Neuronal stem cell (in vitro differentiated cells): ENCODE measurements around the gene AMOTL2.

Source experiments
- DNase-seq: peaks from one replicate; pipeline ENCODE4 v3.0.0-alpha.2; 2013; ENCODE audit warnings: low spot score
- H2AFZ ChIP-seq: one replicate; pipeline ENCODE4 v1.6.1; 2013; ENCODE audit warnings: mild to moderate bottlenecking, low read length, inconsistent platforms
- H2AK5ac ChIP-seq: 2 replicates; pipeline ENCODE4 v1.6.1; 2013; ENCODE audit warnings: low read depth, mild to moderate bottlenecking, inconsistent platforms, low read length, moderate library complexity, mixed read lengths
- H2BK120ac ChIP-seq: 2 replicates; pipeline ENCODE4 v1.6.1; 2013; ENCODE audit warnings: low read depth, mild to moderate bottlenecking, inconsistent platforms, low read length, moderate library complexity, mixed read lengths
- H2BK12ac ChIP-seq: one replicate; pipeline ENCODE4 v1.6.1; 2013; ENCODE audit warnings: low read length, inconsistent platforms
- H2BK15ac ChIP-seq: 2 replicates; pipeline ENCODE4 v1.6.1; 2013; ENCODE audit warnings: mild to moderate bottlenecking, low read length, inconsistent platforms, mixed read lengths
- H2BK5ac ChIP-seq: one replicate; pipeline ENCODE4 v1.6.1; 2013; ENCODE audit warnings: inconsistent platforms, mild to moderate bottlenecking, low read length, moderate library complexity
- H3K14ac ChIP-seq: one replicate; pipeline ENCODE4 v1.6.1; 2013; ENCODE audit warnings: low read length, inconsistent platforms
- H3K18ac ChIP-seq: 2 replicates; pipeline ENCODE4 v1.6.1; 2013; ENCODE audit warnings: low read length, inconsistent platforms
- H3K23ac ChIP-seq: 2 replicates; pipeline ENCODE4 v1.6.1; 2013; ENCODE audit warnings: low read depth, mild to moderate bottlenecking, mixed read lengths, low read length, inconsistent platforms; ENCODE audit not compliant: poor library complexity
- H3K27ac ChIP-seq: replicated peaks from 3 replicates; pipeline ENCODE4 v1.5.1; 2013; ENCODE audit warnings: low read length, inconsistent platforms
- H3K27me3 ChIP-seq, 3 experiments: 2 replicates each; pipeline ENCODE4 v1.6.1; 2013; ENCODE audit warnings: low read length in 3 of 3, mild to moderate bottlenecking in 2 of 3, inconsistent platforms in 1 of 3, low read depth in 1 of 3, mixed read lengths in 1 of 3, moderate library complexity in 1 of 3; ENCODE audit not compliant: control insufficient read depth in 3 of 3, insufficient read depth in 3 of 3
- H3K36me3 ChIP-seq, 2 donors: replicated peaks in 1 of 2; 2 replicates each; pipeline ENCODE4 v1.6.1; 2013; ENCODE audit warnings: low read length in 2 of 2; ENCODE audit not compliant: control insufficient read depth in 2 of 2, insufficient read depth in 2 of 2
- H3K4ac ChIP-seq: 2 replicates; pipeline ENCODE4 v1.6.1; 2013; ENCODE audit warnings: inconsistent platforms, mild to moderate bottlenecking, low read length, moderate library complexity
- H3K4me1 ChIP-seq, 2 donors: 1 replicate in 1 of 2; 2 replicates in 1 of 2; pipeline ENCODE4 v1.6.1; 2013; ENCODE audit warnings: low read length in 2 of 2, low read depth in 1 of 2; ENCODE audit not compliant: control insufficient read depth in 2 of 2, insufficient read depth in 1 of 2
- H3K4me2 ChIP-seq: one replicate; pipeline ENCODE4 v1.6.1; 2013; ENCODE audit warnings: mild to moderate bottlenecking, low read length, inconsistent platforms; ENCODE audit not compliant: insufficient read depth, poor library complexity, severe bottlenecking
- H3K4me3 ChIP-seq, 2 donors: 2 replicates each; pipeline ENCODE4 v1.5.1; 2013; ENCODE audit warnings: low read length in 2 of 2, mild to moderate bottlenecking in 2 of 2, inconsistent platforms in 1 of 2, moderate library complexity in 1 of 2
- H3K79me1 ChIP-seq: one replicate; pipeline ENCODE4 v1.6.1; 2013; ENCODE audit warnings: low read depth, mild to moderate bottlenecking, inconsistent platforms, low read length, moderate library complexity
- H3K9ac ChIP-seq: one replicate; pipeline ENCODE4 v1.6.1; 2013; ENCODE audit warnings: mild to moderate bottlenecking, low read depth, low read length, inconsistent platforms; ENCODE audit not compliant: poor library complexity
- H3K9me3 ChIP-seq, 2 donors: replicated peaks in 1 of 2; 2 replicates each; pipeline versions ENCODE3 to v1.6.1; 2013; ENCODE audit warnings: low read length in 2 of 2, mild to moderate bottlenecking in 2 of 2, inconsistent platforms in 1 of 2, low read depth in 1 of 2, mixed read lengths in 1 of 2, moderate library complexity in 1 of 2; ENCODE audit not compliant: control insufficient read depth in 2 of 2, insufficient read depth in 1 of 2
- H4K8ac ChIP-seq: one replicate; pipeline ENCODE4 v1.6.1; 2013; ENCODE audit warnings: low read depth, mild to moderate bottlenecking, inconsistent platforms, low read length, moderate library complexity
- H4K91ac ChIP-seq: one replicate; pipeline ENCODE4 v1.6.1; 2013; ENCODE audit warnings: low read length, low read depth, mild to moderate bottlenecking, inconsistent platforms; ENCODE audit not compliant: poor library complexity
- WGBS, 2 donors: extraction: QIAGEN DNeasy Blood & Tissue Kit; methylation state at CpG; one replicate each; pipeline ENCODE4 v1.1.7; 2013; ENCODE audit warnings: missing lambda C conversion rate in 2 of 2, mixed read lengths in 1 of 2; ENCODE audit not compliant: insufficient read length in 2 of 2, insufficient replicate concordance in 1 of 2; ENCODE audit errors: extremely low coverage in 2 of 2; 5-methylcytosine and 5-hydroxymethylcytosine counted together

AMOTL2 gene

GRCh38 chr3:134392336-134392983 is 18.2 kb upstream of the AMOTL2 start:
- Histone ChIP-seq H3K36me3 (no peaks in the 10 kb centered on the region), H2AFZ (no peak overlapping the region), H3K14ac (no peak overlapping the region), H4K91ac (no peak overlapping the region), H3K27me3 (peaks cover 0 to 62% (median 0%) of the 10 kb centered on the region in 3 experiments), H3K18ac (peak overlapping the region; percentile 11), H3K23ac (no peak overlapping the region), H2AK5ac (no peak overlapping the region), H3K4me3 (no peak overlapping the region), H4K8ac (no peak overlapping the region), H2BK5ac (no peak overlapping the region), H2BK120ac (no peak overlapping the region), H3K4me1 (peaks cover 0 to 3% of the 10 kb centered on the region in 2 donors), H3K27ac (no peak overlapping the region), H3K9me3 (peaks cover 0 to 2% of the 10 kb centered on the region in 2 donors), H3K4ac (no peak overlapping the region), H2BK12ac (no peak overlapping the region), H2BK15ac (no peak overlapping the region), H3K4me2 (no peak overlapping the region), H3K79me1 (no peaks in the 10 kb centered on the region), H3K9ac (no peak overlapping the region)
- no peak for DNase-seq
- WGBS, 2 donors = no CpG with 5 or more reads among the region's 1 CpG

GRCh38 chr3:134389865-134390264 is 15.6 kb upstream of the AMOTL2 start:
- Histone ChIP-seq H2AK5ac (no peak overlapping the region), H3K27ac (no peak overlapping the region), H3K9me3 (peaks cover 0 to 2% of the 10 kb centered on the region in 2 donors), H2BK120ac (no peak overlapping the region), H3K4me1 (peaks cover 0 to 5% of the 10 kb centered on the region in 2 donors), H2BK12ac (no peak overlapping the region), H4K91ac (no peak overlapping the region), H3K4ac (no peak overlapping the region), H3K79me1 (no peaks in the 10 kb centered on the region), H3K36me3 (no peaks in the 10 kb centered on the region), H3K9ac (no peak overlapping the region), H3K4me3 (no peak overlapping the region), H3K27me3 (peaks cover 0 to 54% (median 0%) of the 10 kb centered on the region in 3 experiments), H2BK5ac (no peak overlapping the region), H4K8ac (no peak overlapping the region), H3K14ac (no peak overlapping the region), H3K18ac (no peak overlapping the region), H2AFZ (no peak overlapping the region), H3K23ac (no peak overlapping the region), H2BK15ac (no peak overlapping the region), H3K4me2 (no peak overlapping the region)
- no CpG with 5 or more reads among the region's 1 CpG for WGBS, 2 donors
- no peak for DNase-seq

- H3K4me2 ChIP-seq = no peak overlapping the region
- no peak overlapping the region for H3K14ac ChIP-seq
- no peak overlapping the region for H3K27ac ChIP-seq
- no peak overlapping the region for H2BK12ac ChIP-seq
- no peak overlapping the region for H2BK5ac ChIP-seq
- H3K9me3 ChIP-seq = peaks cover 0 to 2% of the 10 kb centered on the region in 2 donors
- no peak overlapping the region for H4K91ac ChIP-seq
- no peak overlapping the region for H2AK5ac ChIP-seq
- WGBS, 2 donors = no CpG with 5 or more reads among the region's 10 CpGs
- no peaks in the 10 kb centered on the region for H3K79me1 ChIP-seq
- H2AFZ ChIP-seq = no peak overlapping the region
- no peak overlapping the region for H3K23ac ChIP-seq
- H3K18ac ChIP-seq = peak overlapping the region; percentile 41
- no peak overlapping the region for H3K4ac ChIP-seq
- DNase-seq = no peak
- no peak overlapping the region for H3K4me3 ChIP-seq
- H2BK120ac ChIP-seq = no peak overlapping the region
- peaks cover 0 to 48% (median 0%) of the 10 kb centered on the region in 3 experiments for H3K27me3 ChIP-seq
- no peak overlapping the region for H3K9ac ChIP-seq
- H4K8ac ChIP-seq = no peak overlapping the region
- H3K36me3 ChIP-seq = no peaks in the 10 kb centered on the region
- H2BK15ac ChIP-seq = no peak overlapping the region
- H3K4me1 ChIP-seq = peaks cover 0 to 5% of the 10 kb centered on the region in 2 donors
Observed at GRCh38 chr3:134388788-134389485, 14.7 kb upstream of the AMOTL2 start.

- Histone ChIP-seq H3K27ac (no peak overlapping the region), H4K8ac (no peak overlapping the region), H4K91ac (no peak overlapping the region), H3K4me1 (peaks cover 0 to 5% of the 10 kb centered on the region in 2 donors), H2BK15ac (no peak overlapping the region), H2BK5ac (no peak overlapping the region), H3K36me3 (no peaks in the 10 kb centered on the region), H3K4me2 (no peak overlapping the region), H3K4ac (no peak overlapping the region), H3K18ac (no peak overlapping the region), H2BK120ac (no peak overlapping the region), H3K14ac (no peak overlapping the region), H2AK5ac (no peak overlapping the region), H3K9ac (no peak overlapping the region), H3K79me1 (no peaks in the 10 kb centered on the region), H3K27me3 (peaks cover 0 to 48% (median 0%) of the 10 kb centered on the region in 3 experiments), H2AFZ (no peak overlapping the region), H3K9me3 (peaks cover 0 to 2% of the 10 kb centered on the region in 2 donors), H2BK12ac (no peak overlapping the region), H3K23ac (no peak overlapping the region), H3K4me3 (no peak overlapping the region)
- no CpG with 5 or more reads among the region's 1 CpG for WGBS, 2 donors
- DNase-seq = no peak
Observed at GRCh38 chr3:134388292-134388691, 14.0 kb upstream of the AMOTL2 start.
